ENCODE results near the gene ERRFI1. TPM values are rescaled to one million over a fixed set of nuclear protein-coding genes. Genes with fewer than 3 reads are reported as not detected.

Gene ERRFI1
- total RNA-seq, 4 donors from 2014 or later, result 308 to 587 (median 435) TPM

DNA sequence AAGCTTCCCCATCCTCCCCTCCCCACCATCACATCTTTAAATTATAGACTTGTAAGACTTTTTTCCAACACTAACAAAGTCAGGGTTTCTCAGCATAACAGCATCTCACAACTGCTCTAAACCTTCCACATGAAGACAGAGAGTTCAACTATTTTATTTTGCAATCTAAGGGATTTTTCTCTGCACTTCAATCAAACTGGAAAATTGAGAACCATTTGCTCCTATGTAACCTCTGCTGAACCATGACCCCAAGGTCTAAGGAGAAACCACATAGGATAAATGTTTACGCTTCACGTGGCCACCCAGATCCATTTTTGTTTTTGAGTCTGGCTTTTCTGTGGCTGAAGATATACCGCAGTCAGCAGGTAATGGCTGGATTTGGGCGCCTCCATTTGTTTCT lies 13.2 kb downstream of the ERRFI1 start:
- TF ChIP-seq EP300 (IDR thresholded peaks at IDR 0.05), result no peak
- no peak for TF ChIP-seq POLR2A (IDR thresholded peaks at IDR 0.05; ENCODE audit: low read depth)
- TF ChIP-seq, protein P1, sequence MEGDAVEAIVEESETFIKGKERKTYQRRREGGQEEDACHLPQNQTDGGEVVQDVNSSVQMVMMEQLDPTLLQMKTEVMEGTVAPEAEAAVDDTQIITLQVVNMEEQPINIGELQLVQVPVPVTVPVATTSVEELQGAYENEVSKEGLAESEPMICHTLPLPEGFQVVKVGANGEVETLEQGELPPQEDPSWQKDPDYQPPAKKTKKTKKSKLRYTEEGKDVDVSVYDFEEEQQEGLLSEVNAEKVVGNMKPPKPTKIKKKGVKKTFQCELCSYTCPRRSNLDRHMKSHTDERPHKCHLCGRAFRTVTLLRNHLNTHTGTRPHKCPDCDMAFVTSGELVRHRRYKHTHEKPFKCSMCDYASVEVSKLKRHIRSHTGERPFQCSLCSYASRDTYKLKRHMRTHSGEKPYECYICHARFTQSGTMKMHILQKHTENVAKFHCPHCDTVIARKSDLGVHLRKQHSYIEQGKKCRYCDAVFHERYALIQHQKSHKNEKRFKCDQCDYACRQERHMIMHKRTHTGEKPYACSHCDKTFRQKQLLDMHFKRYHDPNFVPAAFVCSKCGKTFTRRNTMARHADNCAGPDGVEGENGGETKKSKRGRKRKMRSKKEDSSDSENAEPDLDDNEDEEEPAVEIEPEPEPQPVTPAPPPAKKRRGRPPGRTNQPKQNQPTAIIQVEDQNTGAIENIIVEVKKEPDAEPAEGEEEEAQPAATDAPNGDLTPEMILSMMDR (IDR thresholded peaks at IDR 0.05), result no peak
- no peak for TF ChIP-seq POLR2AphosphoS5 (IDR thresholded peaks at IDR 0.05)
- Histone ChIP-seq H3K36me3 (peaks cover 31 to 72% (median 59%) of the 10 kb centered on the region in 4 donors), H3K4me3 (no peak overlapping the region), H3K4me1 (peaks cover 35 to 95% (median 89%) of the 10 kb centered on the region in 4 donors), H3K27ac (replicated peaks in 1 of 4) (peak overlapping the region in 3 of 4 donors; percentile 42 to 98 (median 96)), H3K9me3 (no peaks in the 10 kb centered on the region), H3K27me3 (no peaks in the 10 kb centered on the region)
- 96% methylated on average over 4 of the region's 4 CpGs for WGBS
- intact Hi-C loops (cut with DNase I), result no loop called here
- no peak for DNase-seq (ENCODE audit: extremely low spot score)

DNA sequence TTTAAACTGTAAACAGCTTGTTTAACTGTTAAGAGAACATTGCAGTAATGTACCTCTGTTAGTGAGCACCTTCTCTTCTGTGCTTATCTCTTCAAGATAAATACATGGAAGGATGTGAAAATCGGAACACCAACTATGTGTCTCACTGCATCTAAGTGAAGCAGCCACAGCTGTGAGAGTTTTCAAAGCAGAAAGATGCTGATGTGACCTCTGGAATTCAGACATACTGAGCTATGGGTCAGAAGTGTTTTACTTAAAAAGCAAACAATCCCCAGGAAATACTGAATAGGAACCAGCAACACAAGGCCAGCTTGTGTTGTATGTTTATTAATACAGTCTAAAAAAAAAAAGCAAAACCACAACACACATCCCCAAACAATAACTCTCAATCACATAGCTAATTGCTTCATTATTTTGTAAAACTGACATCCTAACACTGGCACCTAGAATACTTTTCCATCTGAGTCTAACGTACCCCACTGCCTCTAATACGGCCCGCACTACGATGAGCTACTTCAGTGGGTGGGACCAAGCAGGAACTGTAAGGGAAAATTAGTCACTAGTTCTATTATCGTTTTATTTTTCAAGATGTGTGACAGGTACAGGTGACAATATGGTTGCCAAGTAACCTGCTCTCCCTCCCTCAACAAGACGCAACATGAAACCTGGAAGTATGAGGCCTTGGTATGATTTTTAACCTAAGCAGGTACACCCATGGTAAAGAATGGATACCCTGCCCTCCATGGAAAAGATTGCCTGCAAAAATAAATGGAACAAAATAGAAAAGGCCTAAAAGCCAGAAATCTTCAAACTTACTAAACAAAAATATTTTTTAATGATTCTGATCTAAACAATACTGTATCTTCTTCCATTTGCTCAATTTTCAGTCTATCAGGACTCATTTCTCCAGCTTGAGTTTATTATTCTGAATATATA lies 13.9 kb downstream of the ERRFI1 start:
- Histone ChIP-seq H3K27ac (replicated peaks in 1 of 4) (peak overlapping the region in 2 of 4 donors; percentile 3 to 42), H3K9me3 (no peaks in the 10 kb centered on the region), H3K27me3 (no peaks in the 10 kb centered on the region), H3K36me3 (peaks cover 31 to 72% (median 59%) of the 10 kb centered on the region in 4 donors), H3K4me1 (peaks cover 28 to 93% (median 86%) of the 10 kb centered on the region in 4 donors), H3K4me3 (no peak overlapping the region)
- TF ChIP-seq POLR2A (IDR thresholded peaks at IDR 0.05; ENCODE audit: low read depth) (no peak), POLR2AphosphoS5 (IDR thresholded peaks at IDR 0.05) (peak; percentile 60 to 88), EP300 (IDR thresholded peaks at IDR 0.05) (no peak)
- TF ChIP-seq, protein P1 (IDR thresholded peaks at IDR 0.05), result no peak
- no peak for DNase-seq (ENCODE audit: extremely low spot score)
- intact Hi-C loops (cut with DNase I), result no loop called here
- 81% methylated on average over 7 of the region's 7 CpGs for WGBS

DNA sequence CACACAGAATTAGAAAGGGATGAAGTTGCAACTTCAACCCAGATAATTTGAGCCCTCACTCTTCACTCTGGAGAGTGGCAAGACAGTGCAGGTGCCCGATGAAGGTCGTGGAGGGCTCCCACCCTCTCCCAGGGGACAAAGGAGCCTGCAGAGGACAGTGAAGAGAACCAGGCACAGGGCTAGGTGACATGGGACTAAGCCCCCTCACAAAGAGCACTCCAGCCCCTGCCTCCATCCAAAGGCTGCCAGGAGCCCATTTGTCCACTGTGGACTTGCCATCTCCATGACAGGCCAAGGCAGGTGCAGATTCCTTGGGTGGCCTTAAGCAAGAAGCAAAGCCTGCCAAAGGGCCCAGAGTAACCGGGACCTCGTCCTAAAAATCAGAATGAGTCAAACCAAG lies 15.1 kb downstream of the ERRFI1 start:
- H3K4me1 ChIP-seq, result peaks cover 25 to 93% (median 86%) of the 10 kb centered on the region in 4 donors
- no peak for DNase-seq (ENCODE audit: extremely low spot score)
- peaks cover 31 to 72% (median 59%) of the 10 kb centered on the region in 4 donors for H3K36me3 ChIP-seq
- TF ChIP-seq, protein P1 (IDR thresholded peaks at IDR 0.05), result no peak
- peak; percentile 49 to 67 for TF ChIP-seq POLR2AphosphoS5 (IDR thresholded peaks at IDR 0.05)
- no peaks in the 10 kb centered on the region for H3K9me3 ChIP-seq
- no peak overlapping the region for H3K4me3 ChIP-seq
- 81% methylated on average over 4 of the region's 4 CpGs for WGBS
- peak overlapping the region; percentile 45 to 89 (median 52) for H3K27ac ChIP-seq (replicated peaks in 1 of 4)
- no peaks in the 10 kb centered on the region for H3K27me3 ChIP-seq
- intact Hi-C loops (cut with DNase I), result no loop called here

DNA sequence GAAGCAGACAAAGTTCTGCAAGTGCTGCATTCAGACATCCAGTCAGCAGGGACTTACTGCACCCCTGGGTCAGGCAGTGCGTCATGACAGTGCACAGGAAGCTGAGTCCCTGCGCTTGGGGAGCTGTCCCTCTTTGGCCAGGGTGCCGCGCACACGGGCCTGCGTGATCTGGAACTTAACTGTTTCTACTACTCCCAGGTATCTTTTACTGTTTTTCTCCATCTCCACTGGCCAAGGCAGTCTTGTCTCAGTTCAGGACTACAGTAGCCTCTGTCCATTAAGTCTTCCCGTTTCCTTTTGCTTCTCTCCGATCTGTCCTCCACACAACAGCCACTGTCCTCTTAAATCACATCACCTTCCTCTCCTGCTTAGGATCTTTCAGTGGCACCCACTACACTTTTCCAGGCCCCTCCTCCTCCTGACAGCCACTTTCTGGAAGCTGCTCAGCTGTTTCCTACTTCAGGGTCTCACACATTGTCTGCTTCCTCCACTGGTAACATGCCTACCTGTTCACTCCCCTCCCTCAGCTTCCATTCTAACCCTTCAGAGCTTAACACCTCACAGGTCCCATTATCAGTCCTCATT lies 15.9 kb downstream of the ERRFI1 start:
- Histone ChIP-seq H3K27me3 (no peaks in the 10 kb centered on the region), H3K9me3 (no peaks in the 10 kb centered on the region), H3K27ac (replicated peaks in 1 of 4) (peak overlapping the region; percentile 22 to 89 (median 52)), H3K4me1 (peaks cover 25 to 93% (median 86%) of the 10 kb centered on the region in 4 donors), H3K36me3 (peaks cover 31 to 70% (median 58%) of the 10 kb centered on the region in 4 donors), H3K4me3 (no peak overlapping the region)
- intact Hi-C loops (cut with DNase I), result no loop called here
- DNase-seq (ENCODE audit: extremely low spot score), result no peak
- TF ChIP-seq POLR2AphosphoS5 (IDR thresholded peaks at IDR 0.05) (peak; percentile 25 to 57), EP300 (IDR thresholded peaks at IDR 0.05) (no peak)
- 85% methylated on average over 8 of the region's 8 CpGs for WGBS

Data from esophagus muscularis mucosa (tissue), 4 donors.